Embryonic facial prominence (tissue), 1 donor: ENCODE data around the gene RHOT2.

Experiments
- DNase-seq: peaks from one replicate; pipeline ENCODE4 v3.0.0-alpha.2; 2016; ENCODE audit errors: extremely low spot score

Gene RHOT2

GRCh38 chr16:647173-647902, 20.6 kb upstream of the RHOT2 start:
- DNase-seq: no peak

- no peak for DNase-seq
These were observed 19.7 kb upstream of the RHOT2 start for GRCh38 chr16:648071-648780.

GRCh38 chr16:648781-649589, 18.9 kb upstream of the RHOT2 start, which contains the start of gene WDR90:
TSS of gene WDR90 (plus strand) at chr16:649365. CDS start at chr16:649417, 52 bp downstream.
- DNase-seq: peak; percentile 80

GRCh38 chr16:649631-650030, 18.3 kb upstream of the RHOT2 start:
- no peak for DNase-seq

GRCh38 chr16:651844-652243, 16.1 kb upstream of the RHOT2 start:
- no peak for DNase-seq

- no peak for DNase-seq
These were observed 15.3 kb upstream of the RHOT2 start for GRCh38 chr16:652454-653305.

GRCh38 chr16:654034-654433, 13.9 kb upstream of the RHOT2 start:
- DNase-seq: no peak

- no peak for DNase-seq
These were observed 10.4 kb upstream of the RHOT2 start for GRCh38 chr16:657487-657886.

GRCh38 chr16:658679-659571, 9.0 kb upstream of the RHOT2 start:
- DNase-seq: no peak

- DNase-seq: no peak
These were observed 8.3 kb upstream of the RHOT2 start for GRCh38 chr16:659618-660017.

GRCh38 chr16:660132-660458, 7.8 kb upstream of the RHOT2 start:
- DNase-seq: no peak

- DNase-seq: peak; percentile 29
These were observed 7.3 kb upstream of the RHOT2 start for GRCh38 chr16:660459-661183.

GRCh38 chr16:661184-661821, 6.6 kb upstream of the RHOT2 start:
- no peak for DNase-seq

GRCh38 chr16:662095-662494, 5.8 kb upstream of the RHOT2 start:
- no peak for DNase-seq

- no peak for DNase-seq
These were observed 5.3 kb upstream of the RHOT2 start for GRCh38 chr16:662597-662996.

- no peak for DNase-seq
These were observed 1.4 kb upstream of the RHOT2 start for GRCh38 chr16:666572-666971.

- no peak for DNase-seq
These were observed 686 bp upstream of the RHOT2 start for GRCh38 chr16:667113-667779.

- no peak for DNase-seq
These were observed 713 bp downstream of the RHOT2 start for GRCh38 chr16:668519-669171.
